BLaER1 treated with 17β-estradiol and CSF1 and Interleukin-3, amounts not matched to agents 10 nM and 100 nM (cell line): Measurements from ENCODE around the gene NT5DC4.
A peak's percentile ranks its signal among the peaks of the same experiment; 100 is the strongest.

Source experiments
- H3K27ac ChIP-seq, 11 experiments: shearing (Covaris generic); formaldehyde crosslinking; 2 replicates each; pipeline ENCODE4 v1.8.1; 2022
- H3K27me3 ChIP-seq, 11 experiments: shearing (Covaris generic); formaldehyde crosslinking; 2 replicates each; pipeline ENCODE4 v1.8.1; 2022
- H3K36me3 ChIP-seq, 11 experiments: shearing (Covaris generic); formaldehyde crosslinking; 2 replicates each; pipeline ENCODE4 v1.8.1; 2022
- H3K4me1 ChIP-seq, 10 experiments: shearing (Covaris generic); formaldehyde crosslinking; 2 replicates each; pipeline ENCODE4 v1.8.1; 2022
- H3K4me2 ChIP-seq, 11 experiments: shearing (Covaris generic); formaldehyde crosslinking; 2 replicates each; pipeline ENCODE4 v1.8.1; 2022
- H3K4me3 ChIP-seq, 10 experiments: shearing (Covaris generic); formaldehyde crosslinking; 2 replicates each; pipeline ENCODE4 v1.8.1; 2022
- H3K9ac ChIP-seq, 11 experiments: shearing (Covaris generic); formaldehyde crosslinking; 2 replicates each; pipeline ENCODE4 v1.8.1; 2022
- H3K9me3 ChIP-seq, 11 experiments: shearing (Covaris generic); formaldehyde crosslinking; replicated peaks in 1 of 11; 2 replicates each; pipeline ENCODE4 v1.8.1; 2022
- H4K20me1 ChIP-seq, 11 experiments: shearing (Covaris generic); formaldehyde crosslinking; 2 replicates each; pipeline ENCODE4 v1.8.1; 2022
- Cebpa-rat ChIP-seq, 11 experiments: shearing (Covaris generic); IDR thresholded peaks; 2 replicates each; pipeline ENCODE4 v1.8.1; 2022

Gene NT5DC4

DNA sequence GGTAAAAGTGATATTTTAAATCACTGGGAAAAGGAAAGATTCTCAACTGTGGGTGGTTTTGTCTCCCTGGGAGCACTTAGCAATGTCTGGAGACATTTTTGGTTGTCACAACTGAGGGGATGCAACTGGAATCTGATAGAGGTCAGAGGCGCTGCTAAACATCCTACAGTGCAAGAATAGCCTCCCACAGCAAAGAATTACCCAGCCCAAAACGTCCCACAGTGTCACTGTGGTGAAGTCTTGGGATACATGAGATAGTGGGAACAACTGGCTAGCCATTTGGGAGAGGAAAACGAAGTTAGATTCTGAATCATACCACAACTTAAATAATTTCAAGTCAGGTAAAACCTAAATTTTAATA is 36.4 kb upstream of the NT5DC4 start:
- peak overlapping the region in 2 of 11 experiments; percentile 49 to 59; a peak in 2 of 22 replicates for H3K9ac ChIP-seq
- no peaks in the 10 kb centered on the region for H4K20me1 ChIP-seq
- H3K9me3 ChIP-seq, result no peaks in the 10 kb centered on the region
- no peak for TF ChIP-seq Cebpa-rat (IDR thresholded peaks at IDR 0.05)
- H3K27me3 ChIP-seq, result no peaks in the 10 kb centered on the region
- H3K36me3 ChIP-seq, result no peaks in the 10 kb centered on the region
- peak overlapping the region in 9 of 11 experiments; percentile 49 to 94 (median 78); a peak in 17 of 22 replicates for H3K4me2 ChIP-seq
- no peak overlapping the region for H3K4me3 ChIP-seq
- peak overlapping the region in 8 of 11 experiments; percentile 25 to 85 (median 78); a peak in 14 of 22 replicates for H3K27ac ChIP-seq
- H3K4me1 ChIP-seq, result peaks cover 25 to 95% (median 71%) of the 10 kb centered on the region in 10 experiments

DNA sequence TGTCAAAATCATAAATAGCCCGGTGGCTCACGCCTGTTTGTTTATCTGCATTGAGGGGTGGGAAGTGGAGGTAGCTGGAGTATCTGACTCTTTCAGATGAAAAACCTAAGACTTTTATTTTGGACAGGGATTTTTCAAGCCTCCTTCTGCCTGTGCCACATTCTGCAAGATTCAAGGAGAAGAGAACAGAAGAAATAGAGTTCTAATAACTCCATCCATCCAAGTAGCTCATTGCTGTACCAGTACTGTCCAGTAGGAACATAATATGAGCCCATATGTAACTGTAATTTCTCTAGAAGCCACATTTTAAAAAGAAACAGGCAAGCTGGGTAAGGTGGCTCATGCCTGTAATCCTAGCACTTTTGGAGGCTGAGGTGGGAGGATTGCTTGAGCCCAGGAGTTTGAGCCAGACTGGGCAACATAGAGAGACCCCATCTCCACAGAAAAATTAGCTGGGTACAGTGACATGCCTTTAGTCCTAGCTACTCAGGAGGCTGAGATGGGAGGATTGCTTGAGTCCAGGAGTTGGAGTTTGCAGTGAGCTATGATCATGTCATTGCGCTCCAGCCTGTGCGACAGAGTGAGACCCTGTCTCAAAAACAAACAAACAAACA is 35.4 kb upstream of the NT5DC4 start:
- peak overlapping the region in 8 of 11 experiments; percentile 62 to 94 (median 76); a peak in 14 of 22 replicates for H3K4me2 ChIP-seq
- no peaks in the 10 kb centered on the region for H3K27me3 ChIP-seq
- TF ChIP-seq Cebpa-rat (IDR thresholded peaks at IDR 0.05), result no peak
- no peaks in the 10 kb centered on the region for H4K20me1 ChIP-seq
- H3K4me1 ChIP-seq, result peaks cover 26 to 100% (median 78%) of the 10 kb centered on the region in 10 experiments
- H3K9ac ChIP-seq, result no peak overlapping the region; a peak in 1 of 22 replicates
- peak overlapping the region in 7 of 11 experiments; percentile 13 to 85 (median 78); a peak in 7 of 22 replicates for H3K27ac ChIP-seq
- no peaks in the 10 kb centered on the region for H3K36me3 ChIP-seq
- no peaks in the 10 kb centered on the region for H3K9me3 ChIP-seq
- no peak overlapping the region for H3K4me3 ChIP-seq

DNA sequence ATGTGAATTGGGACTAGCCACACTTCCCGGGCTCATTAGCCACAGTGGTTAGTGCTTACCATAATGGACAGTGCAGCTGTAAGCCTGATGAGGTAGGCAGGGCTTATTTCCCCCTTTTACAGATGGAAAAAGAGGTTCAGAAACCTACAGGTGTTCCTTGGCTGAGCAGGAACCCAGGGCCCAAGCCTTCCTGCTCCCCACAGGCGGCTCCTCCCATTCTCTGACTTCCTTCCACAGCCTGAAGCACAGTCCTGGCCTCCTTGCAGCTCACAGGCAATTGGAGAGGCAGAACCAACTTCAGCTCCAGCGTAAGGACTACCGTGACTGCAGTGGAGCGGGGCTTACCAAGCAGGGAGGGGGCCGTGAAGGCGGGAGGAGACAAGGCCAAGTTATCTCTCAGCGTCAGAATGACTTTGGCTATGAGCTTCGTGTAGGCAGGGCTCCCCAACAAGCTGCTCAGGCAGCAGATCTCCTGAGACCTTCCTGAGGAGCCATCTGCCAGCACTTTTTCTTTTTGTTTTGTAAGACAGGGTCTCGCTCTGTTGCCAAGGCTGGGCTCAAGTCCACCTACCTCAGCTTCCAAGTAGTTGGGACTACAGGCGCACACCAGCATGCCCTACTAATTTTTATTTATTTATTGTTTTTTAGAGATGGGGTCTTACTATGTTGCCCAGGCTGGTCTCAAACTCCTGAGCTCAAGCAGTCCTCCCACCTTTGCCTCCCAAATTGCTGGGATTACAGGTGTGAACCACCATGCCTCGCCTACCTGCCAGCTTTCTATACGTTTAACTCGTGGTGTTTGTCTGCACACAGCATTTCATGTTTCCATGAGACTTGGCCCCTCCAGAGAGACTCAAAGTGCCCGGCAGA is 34.2 kb upstream of the NT5DC4 start:
- Histone ChIP-seq H3K4me3 (peak overlapping the region in 1 of 10 experiments; percentile 20; a peak in 1 of 20 replicates), H3K4me2 (peak overlapping the region; percentile 55 to 94 (median 73)), H3K4me1 (peaks cover 26 to 100% (median 90%) of the 10 kb centered on the region in 10 experiments), H3K36me3 (no peaks in the 10 kb centered on the region), H3K9ac (peak overlapping the region in 9 of 11 experiments; percentile 0 to 56 (median 33); a peak in 9 of 22 replicates), H3K27ac (peak overlapping the region; percentile 7 to 85 (median 63); a peak in 19 of 22 replicates), H4K20me1 (no peaks in the 10 kb centered on the region), H3K9me3 (no peaks in the 10 kb centered on the region), H3K27me3 (no peaks in the 10 kb centered on the region)
- no peak for TF ChIP-seq Cebpa-rat (IDR thresholded peaks at IDR 0.05)

DNA sequence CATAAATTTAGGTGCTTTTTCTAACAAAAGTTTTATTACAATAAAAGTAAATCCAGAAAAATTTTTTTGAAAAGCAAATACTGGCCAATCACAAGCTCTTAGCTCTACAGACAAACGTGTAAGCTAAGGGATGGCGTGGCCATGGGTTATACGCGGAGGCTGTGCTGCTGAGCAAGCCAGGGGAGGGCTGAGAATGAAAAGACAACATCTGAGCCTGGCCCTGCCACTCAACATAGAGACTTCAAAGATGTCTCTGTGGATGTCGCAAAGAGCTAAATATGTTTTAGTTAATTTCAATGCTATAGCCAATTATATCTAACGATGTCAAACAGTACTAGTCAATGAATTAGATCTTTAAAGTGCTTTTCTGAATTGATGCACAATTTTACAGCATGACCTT is 33.3 kb upstream of the NT5DC4 start:
- peaks cover 31 to 100% (median 90%) of the 10 kb centered on the region in 10 experiments for H3K4me1 ChIP-seq
- H3K27ac ChIP-seq, result peak overlapping the region in 4 of 11 experiments; percentile 52 to 75 (median 68); a peak in 5 of 22 replicates

DNA sequence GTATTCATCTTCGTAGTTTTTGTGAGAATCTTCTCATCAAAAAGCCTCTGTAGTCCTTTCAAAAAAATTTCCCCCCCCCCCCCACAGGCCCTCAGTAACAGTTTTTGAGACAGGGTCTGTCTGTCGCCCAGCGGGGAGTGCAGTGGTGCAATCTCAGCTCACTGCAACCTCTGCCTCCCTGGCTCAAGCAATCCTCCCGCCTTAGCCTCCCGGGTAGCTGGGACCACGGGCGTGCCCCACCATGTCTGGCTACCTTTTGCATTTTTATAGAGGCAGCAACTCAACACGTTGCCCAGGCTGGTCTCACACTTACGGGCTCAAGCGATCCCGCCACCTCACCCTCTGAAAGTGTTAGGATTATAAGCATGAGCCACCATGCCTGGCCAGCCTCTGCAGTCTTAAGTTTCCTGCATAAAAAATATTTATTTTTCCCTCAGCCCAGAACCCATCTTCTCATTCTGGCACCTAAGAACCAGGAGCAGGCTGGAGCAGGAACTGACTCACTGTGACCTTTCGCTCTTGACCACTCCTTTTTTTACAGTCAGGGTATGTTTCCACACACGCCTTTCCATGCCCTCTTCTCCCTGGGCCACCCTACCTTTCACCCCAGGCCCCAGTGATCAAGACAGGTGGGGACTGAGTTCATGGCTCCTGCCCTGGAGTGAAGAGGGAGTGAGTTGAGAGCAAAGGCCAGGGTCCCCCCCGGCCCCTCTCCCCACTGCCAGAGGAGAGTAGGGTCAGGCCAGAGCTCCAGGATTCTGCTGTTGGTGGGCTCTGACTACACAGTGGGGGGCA is 32.5 kb upstream of the NT5DC4 start:
- TF ChIP-seq Cebpa-rat (IDR thresholded peaks at IDR 0.05), result no peak
- Histone ChIP-seq H4K20me1 (no peaks in the 10 kb centered on the region), H3K27me3 (no peaks in the 10 kb centered on the region), H3K4me2 (peak overlapping the region in 5 of 11 experiments; percentile 55 to 89 (median 59); a peak in 10 of 22 replicates), H3K9me3 (no peaks in the 10 kb centered on the region), H3K4me1 (peaks cover 36 to 100% (median 90%) of the 10 kb centered on the region in 10 experiments), H3K27ac (peak overlapping the region in 8 of 11 experiments; percentile 20 to 71 (median 54); a peak in 15 of 22 replicates), H3K4me3 (no peak overlapping the region), H3K9ac (peak overlapping the region in 2 of 11 experiments; percentile 16 to 41; a peak in 2 of 22 replicates), H3K36me3 (no peaks in the 10 kb centered on the region)

More for the DNA sequence above, 33.3 kb upstream of the NT5DC4 start:
- no peak for TF ChIP-seq Cebpa-rat (IDR thresholded peaks at IDR 0.05)
- Histone ChIP-seq H3K9me3 (no peaks in the 10 kb centered on the region), H4K20me1 (no peaks in the 10 kb centered on the region), H3K36me3 (no peaks in the 10 kb centered on the region), H3K9ac (no peak overlapping the region), H3K4me3 (no peak overlapping the region), H3K4me2 (peak overlapping the region in 5 of 11 experiments; percentile 62 to 94 (median 84); a peak in 4 of 22 replicates), H3K27me3 (no peaks in the 10 kb centered on the region)

DNA sequence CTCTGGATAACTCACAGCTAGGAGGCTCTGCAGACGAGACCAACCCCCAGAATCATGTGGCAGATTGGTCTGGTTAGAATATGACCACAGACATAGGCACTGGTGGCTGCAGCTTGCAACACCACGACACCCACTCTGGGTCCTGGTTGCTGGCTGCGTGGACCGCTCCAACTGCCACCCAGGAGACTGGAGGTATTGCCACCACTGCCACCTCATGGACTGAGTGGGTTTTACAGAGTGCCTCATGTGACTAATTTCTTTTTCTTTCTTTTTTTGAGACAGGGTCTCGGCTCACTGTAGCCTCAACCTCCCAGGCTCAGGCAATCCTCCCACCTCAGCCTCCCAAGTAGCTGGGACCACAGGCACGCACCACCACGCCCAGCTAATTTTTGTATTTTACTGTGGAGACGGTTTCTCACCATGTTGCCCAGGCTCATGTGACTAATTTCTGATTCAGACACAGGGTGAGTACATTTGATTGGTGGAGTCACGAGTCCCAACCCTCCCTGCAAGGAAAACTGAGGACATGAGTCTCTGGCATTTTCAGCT is 29.9 kb upstream of the NT5DC4 start:
- H3K4me1 ChIP-seq, result peaks cover 22 to 94% (median 71%) of the 10 kb centered on the region in 10 experiments
- peak in 8 of 11 experiments; percentile 36 to 78 (median 52); a peak in 12 of 22 replicates for TF ChIP-seq Cebpa-rat (IDR thresholded peaks at IDR 0.05)
- H3K27me3 ChIP-seq, result no peaks in the 10 kb centered on the region
- H3K9ac ChIP-seq, result peak overlapping the region in 10 of 11 experiments; percentile 25 to 74 (median 56); a peak in 15 of 22 replicates
- peak overlapping the region; percentile 37 to 91 (median 71); a peak in 21 of 22 replicates for H3K27ac ChIP-seq
- H3K36me3 ChIP-seq, result no peaks in the 10 kb centered on the region
- H4K20me1 ChIP-seq, result no peaks in the 10 kb centered on the region
- H3K4me3 ChIP-seq, result no peak overlapping the region
- peak overlapping the region in 10 of 11 experiments; percentile 1 to 92 (median 82); a peak in 17 of 22 replicates for H3K4me2 ChIP-seq
- peaks cover 0 to 6% (median 0%) of the 10 kb centered on the region in 11 experiments; a peak in 3 of 22 replicates for H3K9me3 ChIP-seq

DNA sequence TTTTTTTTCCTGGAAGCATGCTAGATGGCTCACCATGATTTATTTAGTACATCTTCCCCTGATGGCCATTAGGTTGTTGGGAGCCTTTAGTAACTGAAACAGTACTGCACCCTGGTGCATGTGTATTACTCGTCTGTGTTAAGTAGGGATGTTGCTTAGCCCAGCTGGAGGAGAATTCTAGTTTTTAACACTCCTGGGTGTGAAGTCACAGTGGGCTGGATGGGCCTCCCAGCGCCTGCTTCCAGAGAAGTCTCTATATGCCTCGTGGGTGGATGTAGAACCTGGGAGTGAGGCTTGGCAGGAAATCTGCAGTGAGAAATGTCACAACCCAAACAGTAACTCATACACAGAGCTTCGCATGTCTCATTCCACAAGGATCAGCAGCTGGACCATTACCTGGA is 28.9 kb upstream of the NT5DC4 start:
- Histone ChIP-seq H3K9me3 (peaks cover 0 to 14% (median 0%) of the 10 kb centered on the region in 11 experiments; a peak in 4 of 22 replicates), H3K4me1 (peaks cover 13 to 94% (median 62%) of the 10 kb centered on the region in 10 experiments; a peak in 18 of 20 replicates), H3K9ac (peak overlapping the region in 4 of 11 experiments; percentile 54 to 74 (median 64); a peak in 9 of 22 replicates), H3K27me3 (no peaks in the 10 kb centered on the region), H4K20me1 (no peaks in the 10 kb centered on the region), H3K4me3 (no peak overlapping the region), H3K36me3 (no peaks in the 10 kb centered on the region), H3K4me2 (peak overlapping the region in 10 of 11 experiments; percentile 19 to 92 (median 82); a peak in 16 of 22 replicates), H3K27ac (peak overlapping the region; percentile 37 to 91 (median 71); a peak in 19 of 22 replicates)
- TF ChIP-seq Cebpa-rat (IDR thresholded peaks at IDR 0.05), result no peak
